Panc1 (cell line): Measurements from ENCODE around the gene HSPA4L. TPM values are rescaled to one million over a fixed set of nuclear protein-coding genes. Genes with fewer than 3 reads are reported as not detected.

Experiments
- ATAC-seq: fragments of 200-7000 bp; cut with Tn5 transposase; 2 replicates; pipeline ENCODE4 v1.9.1; 2020; ENCODE audit warnings: mild to moderate bottlenecking, moderate library complexity
- BruUV-seq: library from RNA; stranded (reverse); fragments of 400-500 nt; replicated peaks from 2 replicates; lab custom pipeline; 2021; lab: Mats Ljungman, UMichigan
- CTCF ChIA-PET: fragments of 300-600 bp; sonication (Branson Sonifier 250); formaldehyde crosslinking; loops from one replicate; lab custom pipeline; 2022; ENCODE audit warnings: antibody characterized with exemption; lab: Charles Lee
- POLR2A ChIA-PET: fragments of 300-600 bp; sonication (Branson Sonifier 250); formaldehyde crosslinking; loops from one replicate; lab custom pipeline; 2022; ENCODE audit warnings: antibody characterized with exemption; lab: Charles Lee
- DNase-seq: peaks from one replicate; pipeline ENCODE4 v3.0.0-alpha.2; 2010; ENCODE audit warnings: low read depth, low spot score
- H3K27ac ChIP-seq: 2 replicates; pipeline ENCODE4 v1.5.1; 2011; ENCODE audit warnings: mild to moderate bottlenecking, low read length, inconsistent platforms
- H3K27me3 ChIP-seq: fragments of 200-500 bp; sonication (Bioruptor generic); 2 replicates; pipeline ENCODE4 v1.6.0; 2014; ENCODE audit warnings: low read length, inconsistent platforms; ENCODE audit not compliant: control insufficient read depth, insufficient read depth
- H3K36me3 ChIP-seq: fragments of 200-500 bp; sonication (Bioruptor generic); 2 replicates; pipeline ENCODE4 v1.5.1; 2014; ENCODE audit warnings: inconsistent platforms, mild to moderate bottlenecking, low read length, moderate library complexity; ENCODE audit not compliant: control insufficient read depth, insufficient read depth
- H3K4me1 ChIP-seq: 2 replicates; pipeline ENCODE4 v1.5.1; 2011; ENCODE audit warnings: inconsistent platforms, mild to moderate bottlenecking, low read length, moderate library complexity; ENCODE audit not compliant: control insufficient read depth, insufficient read depth
- H3K4me3 ChIP-seq, 2 experiments: 2 replicates each; pipeline ENCODE4 v1.5.1; 2011 to 2012; ENCODE audit warnings: low read depth in 2 of 2, low read length in 2 of 2, mild to moderate bottlenecking in 2 of 2, inconsistent platforms in 1 of 2, moderate library complexity in 1 of 2
- H3K9me3 ChIP-seq: fragments of 200-500 bp; sonication (Bioruptor generic); 2 replicates; pipeline ENCODE4 v1.5.1; 2014; ENCODE audit warnings: low read depth, mild to moderate bottlenecking, inconsistent platforms, low read length, moderate library complexity; ENCODE audit not compliant: control insufficient read depth, insufficient read depth
- POLR2AphosphoS5 ChIP-seq: IDR thresholded peaks from 2 replicates; pipeline ENCODE4 v1.6.1; 2012; ENCODE audit warnings: mild to moderate bottlenecking, low read depth, low read length, moderate library complexity
- REST ChIP-seq, 2 experiments: IDR thresholded peaks; 2 replicates each; pipeline ENCODE4 v1.6.1; 2011 to 2012; ENCODE audit warnings: low read depth in 2 of 2, control low read depth in 1 of 2, low read length in 1 of 2, mild to moderate bottlenecking in 1 of 2, moderate library complexity in 1 of 2; ENCODE audit not compliant: insufficient read depth in 1 of 2
- SIN3A ChIP-seq: IDR thresholded peaks from 2 replicates; pipeline ENCODE4 v1.6.1; 2012; ENCODE audit warnings: low read depth, mild to moderate bottlenecking, low read length, moderate library complexity, borderline replicate concordance; ENCODE audit not compliant: insufficient read depth
- TCF7L2 ChIP-seq: IDR thresholded peaks from 2 replicates; pipeline ENCODE4 v1.6.1; 2011; ENCODE audit warnings: mild to moderate bottlenecking, low read depth, low read length, inconsistent platforms
- in situ Hi-C: cut with HindIII; loops from 2 replicates; pipeline ENCODE4 v1.10.0; 2016; ENCODE audit warnings: low sequenced_read_pairs, low pct_unique_long_range_greater_than_20kb
- intact Hi-C: fragments of 100-400 bp; cut with micrococcal nuclease; formaldehyde crosslinking; loops from one replicate; pipeline ENCODE4 v1.10.0; 2022; ENCODE audit not compliant: unreplicated experiment
- total RNA-seq: library from RNA; stranded (reverse); gene quantifications from one replicate; pipeline ENCODE4 v1.2.1, GENCODE V29; 2021; ENCODE audit not compliant: unreplicated experiment
- TF ChIP-seq, protein P1 (sequence below): fragments of 450-650 bp; IDR thresholded peaks from 2 replicates; pipeline ENCODE4 v1.5.1; 2017; ENCODE audit warnings: mild to moderate bottlenecking

HSPA4L gene
- total RNA-seq, 1 experiment from 2014 or later = 21.5 TPM

GRCh38 chr4:127748957-127749356 is 33.2 kb upstream of the HSPA4L start:
- intact Hi-C loops (no loop called here), in situ Hi-C loops (no loop called here)
- ATAC-seq (no peak), DNase-seq (no peak)
- no TSS peak for BruUV-seq
- no peaks in the 10 kb centered on the region for H3K27me3 ChIP-seq
- no peak overlapping the region for H3K27ac ChIP-seq
- POLR2A ChIA-PET = no interaction called here
- TF ChIP-seq, protein P1, sequence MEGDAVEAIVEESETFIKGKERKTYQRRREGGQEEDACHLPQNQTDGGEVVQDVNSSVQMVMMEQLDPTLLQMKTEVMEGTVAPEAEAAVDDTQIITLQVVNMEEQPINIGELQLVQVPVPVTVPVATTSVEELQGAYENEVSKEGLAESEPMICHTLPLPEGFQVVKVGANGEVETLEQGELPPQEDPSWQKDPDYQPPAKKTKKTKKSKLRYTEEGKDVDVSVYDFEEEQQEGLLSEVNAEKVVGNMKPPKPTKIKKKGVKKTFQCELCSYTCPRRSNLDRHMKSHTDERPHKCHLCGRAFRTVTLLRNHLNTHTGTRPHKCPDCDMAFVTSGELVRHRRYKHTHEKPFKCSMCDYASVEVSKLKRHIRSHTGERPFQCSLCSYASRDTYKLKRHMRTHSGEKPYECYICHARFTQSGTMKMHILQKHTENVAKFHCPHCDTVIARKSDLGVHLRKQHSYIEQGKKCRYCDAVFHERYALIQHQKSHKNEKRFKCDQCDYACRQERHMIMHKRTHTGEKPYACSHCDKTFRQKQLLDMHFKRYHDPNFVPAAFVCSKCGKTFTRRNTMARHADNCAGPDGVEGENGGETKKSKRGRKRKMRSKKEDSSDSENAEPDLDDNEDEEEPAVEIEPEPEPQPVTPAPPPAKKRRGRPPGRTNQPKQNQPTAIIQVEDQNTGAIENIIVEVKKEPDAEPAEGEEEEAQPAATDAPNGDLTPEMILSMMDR = no peak
- TF ChIP-seq POLR2AphosphoS5 (no peak), TCF7L2 (no peak), REST (IDR thresholded peaks at IDR 0.05; ENCODE audit: insufficient read depth in 1 of 2, low read depth in 2 of 2, low read length in 1 of 2) (no peak), SIN3A (no peak)
- CTCF ChIA-PET = no interaction called here
- no peaks in the 10 kb centered on the region for H3K4me1 ChIP-seq
- no peak overlapping the region for H3K4me3 ChIP-seq
- no peaks in the 10 kb centered on the region for H3K36me3 ChIP-seq
- 0 out of 2 replicates have a peak, but pooled peaks cover 2% of the 10 kb centered on the region for H3K9me3 ChIP-seq

DNA sequence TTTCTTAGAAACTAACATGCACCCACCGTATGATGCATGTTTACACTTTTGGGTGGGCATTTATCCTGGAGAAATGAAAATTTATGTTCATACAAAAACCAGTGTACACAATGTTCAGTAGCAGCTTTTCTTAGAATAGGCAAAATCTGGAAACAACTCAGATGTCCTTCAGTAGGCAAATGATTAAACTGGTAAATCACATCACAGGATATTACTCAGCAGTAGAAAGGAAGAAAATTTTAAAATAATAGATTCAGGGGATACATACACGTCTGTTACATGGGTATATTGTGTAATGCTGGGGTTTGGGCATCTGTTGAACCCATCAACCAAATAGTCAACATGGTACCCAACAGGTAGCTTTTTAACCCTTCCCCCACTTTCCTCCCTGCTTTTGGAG is 25.2 kb upstream of the HSPA4L start:
- no peaks in the 10 kb centered on the region for H3K4me1 ChIP-seq
- ATAC-seq (no peak), DNase-seq (no peak)
- no peaks in the 10 kb centered on the region for H3K36me3 ChIP-seq
- ChIA-PET POLR2A (no interaction called here), CTCF (no interaction called here)
- H3K27ac ChIP-seq = no peak overlapping the region
- H3K27me3 ChIP-seq = no peaks in the 10 kb centered on the region
- intact Hi-C loops (no loop called here), in situ Hi-C loops (no loop called here)
- no TSS peak for BruUV-seq
- TF ChIP-seq SIN3A = no peak
- TF ChIP-seq REST (IDR thresholded peaks at IDR 0.05; ENCODE audit: insufficient read depth in 1 of 2, low read depth in 2 of 2, low read length in 1 of 2) = no peak
- no peak for TF ChIP-seq TCF7L2
- TF ChIP-seq POLR2AphosphoS5 = no peak
- TF ChIP-seq, protein P1 = no peak
- H3K4me3 ChIP-seq = no peak overlapping the region
- no peaks in the 10 kb centered on the region for H3K9me3 ChIP-seq
